Gastroesophageal sphincter (tissue), 3 donors: ENCODE results near the gene LMTK2.

Experiments used
- CTCF ChIP-seq, 4 experiments: fragments of 200-600 bp in 2 of 4; fragments of 450-650 bp in 2 of 4; sonication (generic) in 1 of 4; IDR thresholded peaks; one replicate each; pipeline ENCODE4 v1.5.1; 2017 to 2019; ENCODE audit warnings: antibody characterized with exemption in 4 of 4, mild to moderate bottlenecking in 2 of 4, moderate library complexity in 2 of 4
- POLR2AphosphoS5 ChIP-seq: sonication (generic); formaldehyde crosslinking; IDR thresholded peaks from one replicate; pipeline ENCODE4 v1.6.1; 2017; ENCODE audit warnings: antibody characterized with exemption

GRCh38 chr7:98232799-98233198, 126.1 kb downstream of the LMTK2 start:
- TF ChIP-seq CTCF (IDR thresholded peaks at IDR 0.05) (no peak), POLR2AphosphoS5 (no peak)
